DND-41 (cell line): ENCODE data around the gene MATK.

Experiments used
- CTCF ChIP-seq: IDR thresholded peaks from 2 replicates; pipeline ENCODE4 v1.5.1; 2012; ENCODE audit warnings: borderline replicate concordance, low read length, moderate library complexity, mild to moderate bottlenecking; ENCODE audit not compliant: poor library complexity, severe bottlenecking; ENCODE audit errors: extremely low read depth
- EZH2 ChIP-seq: IDR thresholded peaks from 3 replicates; pipeline ENCODE4 v1.6.1; 2012; ENCODE audit warnings: borderline replicate concordance, low read depth, mild to moderate bottlenecking, moderate library complexity, low read length, inconsistent platforms; ENCODE audit not compliant: severe bottlenecking

GRCh38 chr19:3805859-3806258 is 19.7 kb upstream of the MATK start:
- TF ChIP-seq CTCF (no peak), EZH2 (no peak)
